HG03097 (cell line): ENCODE results near the gene CROCC2.

ENCODE experiments used
- ATAC-seq: cut with Tn5 transposase; IDR thresholded peaks from one replicate; pipeline ENCODE4 v1.9.1; 2021; ENCODE audit not compliant: unreplicated experiment, low FRiP score

CROCC2 gene

DNA sequence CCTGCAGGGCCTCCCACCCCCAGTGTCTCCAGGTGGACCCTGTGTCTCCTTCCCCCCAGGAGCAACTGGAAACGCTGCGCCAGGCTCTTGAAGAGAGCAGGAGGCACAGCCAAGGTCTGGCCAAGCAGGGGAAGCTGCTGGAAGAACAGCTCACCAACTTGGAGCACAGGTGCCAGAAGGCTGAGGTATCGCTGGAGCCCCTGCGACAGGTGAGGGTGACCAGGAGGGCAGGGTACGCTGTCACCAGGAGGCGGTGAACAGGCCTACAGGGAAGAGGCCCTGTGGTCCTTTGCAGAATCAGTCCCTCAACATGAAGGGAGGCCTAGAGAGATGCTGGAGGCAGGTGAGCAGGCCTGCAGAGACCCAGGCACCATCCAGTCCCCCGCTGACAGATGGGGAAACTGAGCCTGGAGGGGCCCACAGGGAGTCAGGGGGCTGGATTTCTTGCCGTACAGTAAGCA lies 76.7 kb downstream of the CROCC2 start:
- no peak for ATAC-seq

DNA sequence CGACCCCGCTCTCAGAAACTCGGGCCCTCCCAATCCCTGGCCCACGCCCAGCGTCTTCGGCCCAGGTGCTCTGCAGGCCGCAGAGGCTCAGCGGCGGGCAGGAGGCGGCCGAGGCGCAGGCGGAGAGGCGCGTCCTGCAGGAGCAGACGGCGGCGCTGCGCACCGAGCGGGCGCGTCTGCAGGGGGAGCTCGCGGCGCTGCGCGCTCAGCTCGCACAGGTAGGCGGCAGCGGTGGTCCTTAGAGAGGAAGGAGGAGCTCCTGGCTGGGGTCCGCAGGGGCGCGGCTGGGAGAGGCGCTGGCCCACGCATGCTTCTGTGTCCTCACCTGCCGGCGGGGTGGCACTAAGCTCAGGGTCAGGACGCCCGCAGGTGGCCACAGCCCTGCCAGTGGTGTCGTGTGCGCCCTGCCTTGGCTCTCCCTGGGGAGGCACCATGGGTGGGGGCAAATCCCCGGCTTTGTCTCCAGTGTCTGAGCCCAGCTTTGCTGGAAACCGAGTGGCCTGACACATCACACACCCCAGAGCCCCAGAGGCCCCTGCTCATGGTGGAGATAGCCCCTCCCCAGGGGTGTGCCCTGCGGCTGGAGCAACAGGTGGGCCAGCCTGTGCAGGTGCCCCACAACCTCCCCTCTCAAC lies 77.3 kb downstream of the CROCC2 start:
- ATAC-seq, result no peak

DNA sequence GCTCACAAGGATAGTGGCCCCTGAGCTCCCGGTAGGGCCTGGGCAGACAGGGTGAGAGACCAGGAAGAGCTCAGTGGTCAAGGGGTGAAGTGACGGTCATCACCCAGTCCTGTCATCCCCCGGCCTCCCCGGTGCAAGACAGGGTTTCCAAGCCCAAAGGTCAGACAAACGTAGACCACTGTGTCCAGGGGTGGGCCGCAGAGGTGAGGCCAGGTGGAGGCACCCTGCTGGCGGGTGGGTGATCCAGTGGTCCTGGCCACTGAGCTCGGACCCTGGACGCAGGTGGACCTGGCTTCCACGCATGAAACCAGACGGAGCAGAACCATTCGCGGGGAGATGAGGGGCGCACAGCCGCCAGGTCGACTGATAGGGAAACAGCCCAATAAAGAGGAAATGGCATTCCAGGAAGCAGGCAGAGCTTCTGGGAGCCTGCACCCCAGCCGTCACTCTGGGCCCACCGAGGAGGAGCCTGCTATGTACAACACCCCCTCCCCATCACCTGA lies 77.9 kb downstream of the CROCC2 start:
- no peak for ATAC-seq

DNA sequence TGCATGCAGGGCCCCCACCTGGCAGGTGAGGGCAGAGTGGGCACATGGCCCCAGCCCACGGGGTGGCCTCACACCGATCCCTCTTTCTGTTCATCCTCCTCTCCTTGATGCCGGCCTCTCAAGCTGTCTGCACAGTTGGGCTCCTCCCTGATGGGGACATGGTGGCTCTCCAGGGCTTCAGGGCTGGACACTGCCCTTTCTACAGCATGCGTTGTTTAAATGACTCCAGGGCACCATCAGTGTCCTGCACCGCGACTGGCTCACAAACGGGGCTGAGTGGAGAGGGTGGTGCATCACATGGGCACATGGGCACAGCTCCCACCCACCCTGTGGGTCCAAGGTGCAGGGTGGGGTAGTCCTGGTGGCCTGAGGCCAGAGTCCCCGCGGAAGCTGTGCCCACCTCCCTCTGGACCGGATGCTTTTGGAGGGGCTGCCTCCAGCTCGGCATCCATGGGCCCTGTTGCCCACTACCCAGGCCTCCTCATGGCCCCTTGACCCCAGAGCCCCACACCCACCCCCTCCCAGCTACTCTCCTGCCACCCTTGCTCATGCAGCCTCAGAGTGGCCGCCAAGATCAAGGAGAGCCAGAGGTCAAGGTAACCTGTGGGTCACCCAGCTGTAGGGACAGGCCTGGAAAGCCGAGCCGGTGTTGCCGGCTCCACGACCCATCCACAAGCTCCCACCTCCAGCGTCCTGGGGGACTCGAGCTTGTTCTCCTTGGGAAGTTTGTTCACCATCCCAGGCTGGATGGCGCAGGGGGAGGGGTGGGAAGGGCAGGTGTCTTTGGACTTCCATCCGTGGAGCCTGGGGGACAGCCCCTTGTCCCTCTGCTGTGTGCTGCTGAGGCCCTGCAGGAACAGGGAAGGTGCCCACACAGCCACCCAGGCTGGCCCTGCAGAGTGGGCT lies 80.0 kb downstream of the CROCC2 start:
- no peak for ATAC-seq

DNA sequence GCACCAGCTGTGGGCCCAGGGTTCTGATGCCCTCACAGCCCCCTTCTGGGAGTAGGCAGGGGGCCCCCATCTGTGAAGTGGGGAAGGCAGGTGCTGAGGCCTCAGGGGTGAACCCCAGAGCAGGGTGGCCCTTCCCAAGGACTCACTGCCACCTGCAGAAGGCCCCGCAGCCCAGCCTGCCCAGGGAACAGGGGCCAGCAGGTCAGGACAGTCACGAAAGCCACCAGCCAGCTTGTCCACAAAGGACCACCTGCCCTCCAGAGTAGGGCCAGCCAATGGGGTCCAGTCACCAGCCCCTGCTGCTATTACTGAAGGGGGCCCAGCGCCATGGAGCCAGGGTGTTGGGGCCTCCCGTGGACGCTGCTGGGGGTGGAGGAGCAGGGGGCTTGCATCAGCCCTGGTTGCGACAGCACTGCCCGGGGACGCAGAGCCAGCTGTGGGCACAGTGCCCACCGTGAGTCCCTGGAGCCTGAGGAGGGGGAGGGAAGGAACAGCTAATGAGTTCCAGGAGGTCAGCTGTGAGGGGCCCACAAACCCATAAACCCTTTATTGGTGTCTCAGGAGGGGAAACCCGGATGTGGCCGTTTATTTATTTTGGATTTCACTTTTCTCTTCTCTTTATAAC lies 80.8 kb downstream of the CROCC2 start:
- no peak for ATAC-seq

DNA sequence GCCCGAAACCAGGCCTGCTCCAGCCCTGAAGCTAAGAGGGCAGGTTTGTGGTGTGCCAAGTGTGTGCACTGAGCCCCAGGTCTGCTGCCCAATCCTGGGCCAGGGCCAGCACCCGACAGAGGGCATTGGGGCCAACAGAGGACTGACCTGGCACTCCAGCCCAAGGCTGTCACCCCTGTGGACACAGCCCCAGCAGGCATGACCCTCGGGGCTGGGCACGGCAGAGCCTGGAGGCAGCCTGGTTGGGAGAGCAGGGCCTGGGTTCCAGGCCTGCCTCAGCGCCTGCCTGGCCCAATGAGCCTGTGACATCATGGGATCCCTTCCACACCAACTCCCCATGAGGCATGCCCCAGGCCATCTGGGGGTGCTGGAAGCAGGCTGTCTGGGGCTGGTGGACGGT lies 81.5 kb downstream of the CROCC2 start:
- ATAC-seq, result no peak

DNA sequence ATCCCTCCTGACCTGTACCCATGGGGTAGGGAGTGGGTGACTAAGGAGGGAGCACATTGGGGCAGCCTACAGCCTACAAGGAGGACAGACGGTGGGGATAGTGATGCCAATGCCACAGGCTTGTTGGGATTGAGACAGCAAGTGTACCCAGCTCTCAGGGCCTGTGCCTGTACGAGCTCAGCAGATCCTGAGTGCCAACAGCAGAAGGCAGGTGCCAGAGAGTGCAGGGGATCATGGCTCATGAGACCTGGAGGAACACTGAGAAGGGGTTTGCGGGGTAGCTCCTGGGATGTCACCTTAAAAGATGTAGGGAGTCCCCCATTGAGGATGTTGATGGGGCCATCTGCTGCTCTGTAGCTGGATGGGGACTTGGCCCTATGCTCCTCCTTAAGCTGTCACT lies 82.0 kb downstream of the CROCC2 start:
- no peak for ATAC-seq

DNA sequence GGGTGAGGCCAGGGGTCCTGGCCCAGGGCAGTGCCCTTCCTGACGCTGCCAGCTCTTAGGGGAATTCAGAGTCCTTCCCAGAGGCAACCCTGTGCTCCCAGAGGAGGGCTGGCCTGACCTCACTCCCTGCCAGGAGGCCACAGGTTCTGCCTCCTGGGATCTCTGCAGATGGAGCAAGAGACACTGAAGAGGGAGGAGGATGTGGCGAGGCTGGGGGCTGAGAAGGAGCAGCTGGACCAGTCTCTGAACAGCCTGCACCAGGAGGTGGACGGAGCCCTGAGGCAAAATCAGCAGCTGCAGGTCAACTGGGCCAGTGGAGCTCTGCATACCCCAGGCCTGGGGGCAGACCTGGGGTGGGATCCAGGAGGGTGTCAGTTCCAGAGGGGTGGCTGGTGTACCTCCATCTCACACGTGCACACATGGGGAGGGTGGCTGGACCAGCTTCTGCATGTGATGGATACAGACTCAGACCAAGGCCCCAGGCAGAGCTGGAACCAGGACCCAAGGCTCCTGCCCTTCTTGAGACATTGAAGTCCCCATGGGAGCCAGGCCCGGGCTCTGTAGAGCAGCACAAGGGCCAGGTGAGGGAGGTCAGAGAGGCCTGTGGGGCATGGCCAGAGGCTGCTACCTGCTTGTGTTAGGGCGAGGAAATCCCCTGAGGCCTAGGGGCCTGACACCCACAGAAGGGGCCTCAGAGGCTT lies 82.6 kb downstream of the CROCC2 start:
- no peak for ATAC-seq

DNA sequence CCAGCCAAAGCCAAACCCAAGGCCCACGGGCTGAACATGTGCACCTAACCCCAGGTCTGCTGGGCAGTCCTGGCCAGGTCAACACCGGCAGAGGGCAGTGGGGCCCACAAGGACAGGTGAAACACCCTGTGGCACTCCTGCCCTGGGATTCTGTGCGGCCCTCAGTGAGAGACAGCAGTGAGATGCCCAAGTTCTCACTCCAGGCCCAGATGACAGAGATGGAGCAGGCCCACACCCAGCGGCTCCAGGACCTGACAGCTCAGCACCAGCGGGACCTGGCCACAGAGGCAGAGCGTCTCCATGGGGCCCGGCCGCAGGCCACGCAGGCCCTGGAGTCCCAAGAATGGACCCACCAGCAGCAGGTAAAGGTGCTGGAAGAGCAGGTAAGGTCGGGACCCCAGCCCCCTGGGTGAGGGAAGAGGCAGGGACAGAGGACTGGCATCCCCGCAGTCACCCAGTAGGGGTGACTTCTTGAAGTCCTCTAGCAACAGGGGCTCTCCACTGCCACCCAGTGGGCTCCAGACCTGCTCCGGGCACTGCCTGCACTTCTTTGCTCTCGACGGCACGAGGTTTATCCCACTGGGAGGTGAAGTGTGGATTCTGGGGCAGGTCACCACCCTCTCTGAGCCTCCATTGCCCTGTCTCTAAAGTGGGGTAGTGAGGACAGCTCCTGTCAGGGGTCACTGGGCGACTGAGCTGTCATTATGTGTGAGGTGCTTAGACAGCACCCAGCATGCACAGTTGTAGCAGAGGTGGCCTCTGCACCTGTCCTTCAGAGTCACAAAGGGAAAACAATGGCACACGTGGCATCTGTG lies 83.5 kb downstream of the CROCC2 start:
- no peak for ATAC-seq

DNA sequence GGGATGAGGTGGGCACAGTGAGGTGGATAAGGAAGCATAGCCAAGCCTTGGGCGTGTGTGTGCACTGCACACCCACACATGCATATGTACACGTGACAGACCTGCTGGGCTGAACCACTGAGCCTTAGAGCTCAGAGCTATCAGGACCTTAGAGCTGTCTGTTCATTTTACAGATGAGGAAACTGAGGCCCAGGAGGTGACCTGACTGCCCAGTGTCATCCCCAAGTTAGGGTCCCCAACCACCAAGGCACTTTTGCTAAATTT lies 84.1 kb downstream of the CROCC2 start:
- no peak for ATAC-seq

DNA sequence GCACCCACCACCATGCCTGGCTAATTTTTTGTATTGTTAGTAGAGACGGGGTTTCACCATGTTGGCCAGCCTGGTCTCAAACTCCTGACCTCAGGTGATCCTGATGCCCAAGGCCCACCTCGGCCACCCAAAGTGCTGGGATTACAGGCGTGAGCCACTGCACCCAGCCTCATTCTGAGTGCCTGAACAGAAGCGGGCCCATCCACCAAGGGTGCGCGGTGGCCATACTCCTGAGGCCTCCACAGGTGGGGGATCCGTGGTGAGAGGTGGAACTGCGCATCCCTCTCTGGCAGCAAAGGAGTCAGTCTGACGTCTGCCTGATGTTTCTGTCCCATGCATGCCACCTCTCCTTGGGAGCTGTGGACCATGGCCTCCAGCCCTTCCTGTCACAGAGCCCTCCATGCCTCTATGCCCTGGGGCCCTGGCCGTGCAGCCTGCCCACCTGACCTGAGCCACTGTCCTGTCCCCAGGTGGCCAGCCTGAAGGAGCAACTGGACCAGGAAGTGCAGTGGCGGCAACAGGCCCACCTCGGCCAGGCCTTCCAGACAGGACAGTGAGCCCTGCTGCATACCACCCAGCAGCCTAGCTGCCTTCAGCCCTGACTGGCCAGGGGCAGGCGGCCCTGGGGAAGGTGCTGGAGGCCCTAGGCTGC lies 84.7 kb downstream of the CROCC2 start:
- no peak for ATAC-seq

DNA sequence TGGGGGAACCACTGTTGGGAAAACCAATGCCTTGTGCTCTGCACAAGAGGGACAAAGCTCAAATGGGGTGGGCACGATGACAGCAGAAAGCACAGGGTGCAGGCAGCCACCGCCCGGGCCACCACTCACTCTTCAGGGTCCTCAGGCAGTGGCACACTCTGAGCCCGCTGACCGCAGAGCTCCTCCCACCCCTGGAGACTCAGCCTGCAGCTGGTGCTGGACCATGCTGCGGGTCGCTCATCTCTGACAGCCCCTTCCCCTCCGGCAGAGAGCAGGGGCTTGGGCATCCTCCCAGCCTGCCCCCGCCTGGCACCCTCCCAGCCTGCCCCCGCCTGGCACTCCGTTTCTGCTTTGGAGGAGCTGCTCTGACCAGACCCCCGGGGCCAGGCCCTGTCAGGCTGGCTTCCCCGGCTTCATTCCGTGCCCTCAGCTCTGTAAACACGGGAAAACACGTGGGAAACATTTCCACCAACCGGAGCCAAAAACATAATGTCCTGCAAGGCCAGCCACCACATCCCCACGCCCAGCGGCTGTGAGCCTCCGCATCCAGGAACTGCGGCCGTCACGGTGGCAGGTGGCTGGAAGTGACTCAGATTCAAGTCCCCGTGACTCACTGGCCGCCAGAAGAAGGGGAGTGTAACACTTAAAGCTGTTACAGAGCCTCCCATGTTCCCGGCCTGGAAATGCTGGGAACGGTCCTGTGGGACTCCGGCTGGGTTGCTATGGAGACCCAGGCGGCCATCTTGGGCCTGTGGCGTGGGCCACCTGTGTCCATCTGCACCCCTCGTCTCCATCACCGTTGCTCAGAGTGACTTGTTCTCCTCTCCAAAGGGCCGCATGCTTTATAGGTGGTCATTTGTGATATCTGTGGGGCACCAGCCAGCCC lies 85.5 kb downstream of the CROCC2 start:
- ATAC-seq, result no peak

DNA sequence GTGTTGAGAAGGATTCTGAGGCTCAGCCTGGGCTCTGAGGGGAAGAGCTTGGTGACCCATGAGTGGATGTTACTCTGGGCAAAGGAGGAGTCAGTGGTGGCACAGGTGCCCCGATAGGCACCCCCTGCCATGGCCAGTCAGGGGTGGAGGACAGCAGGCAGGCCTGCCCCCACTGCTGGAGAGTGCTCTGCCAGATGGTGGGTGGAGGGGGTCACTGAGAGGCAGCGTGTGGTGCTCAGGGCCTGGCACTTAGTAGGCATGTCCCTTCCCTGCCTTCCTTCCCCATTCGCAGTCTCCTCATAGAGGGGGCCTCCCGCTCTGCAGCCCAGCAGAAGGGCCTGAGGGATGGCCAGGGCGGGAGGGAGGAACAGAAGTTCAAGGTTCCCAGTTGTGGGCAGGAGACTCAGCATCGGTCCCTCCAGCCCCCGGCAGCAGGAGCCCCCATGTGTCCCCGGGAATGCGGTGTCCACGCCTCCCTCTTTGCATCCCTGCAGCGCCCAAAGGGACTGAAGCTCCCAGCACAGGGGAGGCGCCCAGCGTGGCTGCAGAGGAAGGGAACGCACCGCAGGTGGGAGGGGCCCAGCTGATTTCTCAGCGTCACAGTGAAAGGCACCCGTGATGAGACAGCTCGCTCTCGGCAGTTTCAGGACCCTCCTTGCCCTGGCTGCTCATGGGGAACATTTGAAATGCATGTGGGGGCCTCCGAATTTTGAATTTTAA lies 86.6 kb downstream of the CROCC2 start:
- no peak for ATAC-seq

DNA sequence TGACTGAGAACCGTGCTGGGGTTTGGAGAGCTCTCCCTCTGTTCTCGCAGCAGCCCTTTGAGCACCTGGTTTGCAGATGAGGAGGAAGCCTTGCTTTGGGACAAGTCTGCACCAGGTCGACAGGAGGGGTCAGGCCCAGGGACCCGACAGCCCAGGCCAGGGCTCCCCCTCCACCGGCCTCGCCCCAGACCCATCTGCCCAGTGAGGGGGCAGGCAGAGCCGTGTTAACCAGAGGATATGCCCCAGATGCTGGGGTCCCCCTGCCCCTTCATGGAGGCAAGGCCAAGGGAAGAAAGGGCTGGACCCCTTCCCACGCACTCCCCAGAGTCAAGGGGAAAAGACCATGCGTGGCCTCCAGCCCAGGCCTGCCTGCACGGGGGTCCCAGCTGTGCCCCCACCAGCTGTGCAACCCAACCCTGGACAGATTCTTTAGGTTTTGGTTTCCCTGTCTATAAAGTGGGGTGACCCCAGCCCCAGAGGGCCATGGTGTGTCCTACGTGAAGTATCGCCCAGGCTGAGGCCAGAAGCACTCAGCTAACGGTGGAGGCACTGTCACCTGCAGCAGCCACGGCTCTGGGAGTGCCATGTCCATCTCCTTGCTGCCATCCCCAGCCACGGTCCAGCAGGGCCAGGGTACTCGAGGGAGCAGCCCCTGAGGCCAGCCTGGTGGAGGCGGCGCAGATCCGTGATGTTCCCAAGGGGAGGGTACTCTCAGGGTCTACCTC lies 87.5 kb downstream of the CROCC2 start:
- ATAC-seq, result no peak

DNA sequence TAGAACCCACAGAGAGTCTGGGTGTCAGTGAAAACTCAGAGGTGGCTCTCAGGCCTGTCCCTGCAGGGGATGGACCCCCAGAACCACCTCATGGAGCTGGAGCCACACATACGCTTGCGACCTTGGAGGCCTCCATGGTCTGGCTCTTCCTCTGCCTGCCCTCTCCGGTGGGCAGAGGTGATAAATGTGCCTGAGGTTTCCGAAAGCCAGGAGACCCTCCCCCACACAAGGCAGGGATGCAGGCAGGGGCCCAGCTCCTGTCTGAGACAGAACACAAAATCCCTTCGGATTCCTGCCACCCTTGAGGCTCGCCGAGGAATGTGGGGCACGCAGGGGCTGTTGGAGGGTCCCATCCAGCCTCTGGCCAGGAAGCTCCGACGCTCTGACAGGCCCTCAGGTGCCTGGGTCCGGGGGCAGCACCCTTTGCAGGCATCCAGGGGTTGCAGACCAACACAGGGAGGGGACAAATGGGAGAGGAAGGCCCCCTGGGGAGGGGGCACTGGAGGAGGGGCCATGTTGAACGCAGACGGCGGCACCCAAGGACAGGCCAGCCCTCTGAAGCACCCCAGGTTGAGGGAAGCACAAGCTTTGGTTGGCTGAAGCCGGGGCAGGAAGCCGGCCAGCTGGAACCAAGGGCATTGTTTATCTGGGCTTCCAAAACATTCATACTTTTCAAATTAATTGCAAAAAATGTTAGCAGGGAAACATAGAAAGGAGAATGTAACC lies 88.2 kb downstream of the CROCC2 start:
- no peak for ATAC-seq

DNA sequence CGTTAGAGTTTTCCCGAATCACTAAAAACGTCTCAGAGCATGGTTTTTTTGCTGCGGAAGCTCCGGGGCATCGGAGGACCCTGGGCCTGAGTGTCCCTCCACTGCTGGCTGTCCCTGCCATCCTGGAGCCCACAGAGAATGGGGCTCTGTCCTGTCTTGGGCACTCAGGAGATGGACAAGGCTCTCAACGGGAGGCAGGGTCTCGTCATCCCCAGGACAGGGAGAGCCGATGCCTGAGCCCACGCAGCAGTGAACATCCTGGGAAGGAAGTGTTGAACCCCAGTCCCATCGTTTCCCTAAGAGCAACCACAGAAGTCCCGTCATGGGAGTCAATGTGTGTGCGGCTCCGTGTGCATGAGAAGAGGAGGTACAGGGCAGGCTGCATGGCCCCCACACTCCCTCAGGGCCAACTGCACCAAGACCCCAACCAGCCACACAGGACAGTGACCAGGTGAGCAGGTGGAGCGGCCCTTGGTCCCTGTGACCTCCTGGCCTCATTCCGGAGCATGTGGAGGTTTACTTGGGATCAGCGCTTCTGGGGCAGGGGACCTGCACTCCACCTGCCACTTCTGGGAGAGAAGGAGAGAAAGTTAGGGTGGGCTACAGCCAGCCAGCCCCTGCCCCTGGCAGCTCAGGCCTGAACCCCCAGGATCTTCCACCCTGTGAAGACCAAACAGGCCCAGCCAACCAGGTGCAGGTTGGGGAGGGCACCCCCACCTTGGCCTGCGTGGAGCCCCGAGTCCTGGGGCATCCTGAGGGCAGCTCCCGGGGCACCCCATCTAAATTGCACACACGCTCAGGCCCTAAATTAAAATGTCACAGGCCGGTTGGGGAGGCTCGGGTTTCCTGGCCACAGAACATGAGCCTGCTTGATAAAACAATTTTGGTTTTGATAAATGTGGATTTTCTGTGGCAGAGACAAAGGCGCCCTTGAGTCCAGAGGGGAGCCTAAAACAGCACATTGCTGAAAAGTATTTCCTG lies 89.2 kb downstream of the CROCC2 start:
- ATAC-seq, result no peak
